ENCODE results near the gene GATAD1.

GATAD1 gene

GRCh38 chr7:92485267-92485892 lies 38.1 kb downstream of the GATAD1 start:
- no peak for DNase-seq

GRCh38 chr7:92485974-92486373 lies 38.7 kb downstream of the GATAD1 start:
- DNase-seq: no peak

- DNase-seq: no peak
Observed at GRCh38 chr7:92487804-92488203, 40.5 kb downstream of the GATAD1 start.

- DNase-seq: no peak
Observed at GRCh38 chr7:92489634-92490033, 42.4 kb downstream of the GATAD1 start.

GRCh38 chr7:92496876-92497275 lies 49.6 kb downstream of the GATAD1 start:
- no peak for DNase-seq

GRCh38 chr7:92498557-92498956 lies 51.3 kb downstream of the GATAD1 start:
- no peak for DNase-seq

- no peak for DNase-seq
Observed at GRCh38 chr7:92503767-92504166, 56.5 kb downstream of the GATAD1 start.

GRCh38 chr7:92504563-92504962 lies 57.3 kb downstream of the GATAD1 start:
- no peak for DNase-seq

GRCh38 chr7:92506363-92506762 lies 59.1 kb downstream of the GATAD1 start:
- DNase-seq: no peak

- DNase-seq: no peak
Observed at GRCh38 chr7:92508946-92509345, 61.7 kb downstream of the GATAD1 start.

All from NCI-H2081 (cell line).